HG03108 (cell line): Measurements from ENCODE around the gene HDHD5.
"Not testable (repeated sequence)": the region's sequence is repeated elsewhere in the genome, so short reads cannot be mapped to it uniquely, and the experiment has no call there.

Source experiments
- ATAC-seq: cut with Tn5 transposase; IDR thresholded peaks from one replicate; pipeline ENCODE4 v1.9.1; 2021; ENCODE audit warnings: moderate library complexity; ENCODE audit not compliant: unreplicated experiment

HDHD5 gene

DNA sequence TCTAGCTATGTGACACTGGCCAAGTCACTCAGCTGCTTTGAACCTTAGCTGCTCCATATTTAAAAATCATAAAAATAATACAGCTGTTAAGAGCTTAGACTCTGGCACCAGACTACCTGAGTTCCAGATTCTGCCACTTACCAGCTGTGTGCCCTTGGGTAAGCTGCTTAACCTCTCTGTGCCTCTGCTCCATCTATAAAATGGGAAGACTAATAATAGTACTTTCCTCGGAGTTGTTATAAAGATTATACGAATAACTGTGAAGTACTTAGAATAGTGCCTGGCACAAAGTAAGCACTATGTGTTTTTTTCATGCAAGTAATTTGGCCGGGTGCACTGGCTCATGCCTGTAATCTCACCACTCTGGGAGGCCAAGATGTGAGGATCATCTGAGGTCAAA, 1.4 kb downstream of the HDHD5 start:
- no peak for ATAC-seq

GRCh38 chr22:17155941-17156340, 3.1 kb downstream of the HDHD5 start:
- ATAC-seq: no peak

- no peak for ATAC-seq
Observed at GRCh38 chr22:17152971-17153370, 6.1 kb downstream of the HDHD5 start.

DNA sequence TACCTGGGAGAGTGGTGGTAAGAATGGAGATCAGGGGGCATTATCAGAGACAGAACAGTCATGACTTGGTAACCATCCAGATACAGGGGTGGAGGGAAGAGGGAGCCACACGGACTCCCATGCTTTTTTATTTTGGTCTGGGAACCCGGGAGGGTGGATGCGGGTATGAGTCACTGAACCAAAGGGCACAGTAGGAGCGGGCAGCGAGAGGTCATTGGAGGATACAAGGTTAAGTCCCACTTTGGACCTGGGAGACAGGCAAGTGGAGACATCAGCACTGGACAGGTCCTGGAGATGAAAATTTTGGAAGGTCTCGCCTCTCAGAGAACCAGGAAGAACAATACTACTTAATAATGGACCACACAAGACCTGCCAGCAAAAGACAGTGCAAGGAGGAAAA, 6.7 kb downstream of the HDHD5 start:
- no peak for ATAC-seq

- no peak for ATAC-seq
Observed at GRCh38 chr22:17149076-17149815, 9.8 kb downstream of the HDHD5 start.

- not testable (repeated sequence) for ATAC-seq
Observed at GRCh38 chr22:17147458-17147857, 11.6 kb downstream of the HDHD5 start.

GRCh38 chr22:17145021-17145680, 13.9 kb downstream of the HDHD5 start:
- no peak for ATAC-seq

- ATAC-seq: no peak
Observed at GRCh38 chr22:17143826-17144225, 15.3 kb downstream of the HDHD5 start.

GRCh38 chr22:17143101-17143500, 16.0 kb downstream of the HDHD5 start:
- no peak for ATAC-seq

GRCh38 chr22:17140826-17141766, 18.0 kb downstream of the HDHD5 start:
- ATAC-seq: no peak

- ATAC-seq: no peak
Observed at GRCh38 chr22:17140022-17140421, 19.1 kb downstream of the HDHD5 start.

DNA sequence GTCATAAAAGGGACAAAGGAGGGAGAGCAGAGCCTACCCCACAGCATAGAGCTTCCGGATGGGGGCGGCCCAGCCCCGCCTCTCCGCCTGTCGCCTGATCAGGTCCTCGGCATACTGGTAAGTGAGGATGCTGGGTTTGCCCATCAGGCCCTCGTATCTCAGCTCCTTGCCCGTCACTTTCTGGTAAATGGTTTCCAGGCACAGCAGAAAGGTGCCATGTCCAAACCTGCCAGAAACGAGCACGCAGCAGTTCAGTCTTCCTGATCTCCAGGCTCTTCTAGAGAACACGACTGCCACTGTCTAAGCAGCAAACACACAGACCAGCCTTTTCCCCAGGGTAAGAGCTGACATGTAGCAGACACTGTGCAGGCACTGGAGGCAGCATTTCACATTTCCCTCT, 20.6 kb downstream of the HDHD5 start:
- ATAC-seq: no peak

GRCh38 chr22:17137861-17138425, 21.1 kb downstream of the HDHD5 start:
- ATAC-seq: no peak

DNA sequence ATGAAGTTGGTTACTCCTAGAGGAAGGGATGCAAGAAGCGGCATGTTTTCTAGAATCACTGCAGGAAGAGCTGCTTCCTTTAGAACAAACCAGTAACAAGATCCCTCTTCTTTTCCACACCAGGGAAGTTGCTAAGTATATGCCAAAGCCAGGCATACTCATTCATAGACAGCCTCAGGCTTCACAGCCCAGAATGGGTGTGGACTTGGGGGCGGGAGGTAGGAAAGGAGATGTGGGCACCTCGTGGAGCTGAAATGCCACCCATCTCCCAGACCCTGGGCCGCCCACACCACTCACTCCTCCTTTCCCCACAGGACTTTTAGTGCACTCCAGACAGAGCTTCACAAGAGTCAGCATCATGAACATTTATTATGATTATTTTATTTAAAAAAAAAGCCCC, 21.9 kb downstream of the HDHD5 start:
- ATAC-seq: no peak

GRCh38 chr22:17135153-17135760, 23.8 kb downstream of the HDHD5 start:
- no peak for ATAC-seq

- no peak for ATAC-seq
Observed at GRCh38 chr22:17133137-17133536, 25.9 kb downstream of the HDHD5 start.

DNA sequence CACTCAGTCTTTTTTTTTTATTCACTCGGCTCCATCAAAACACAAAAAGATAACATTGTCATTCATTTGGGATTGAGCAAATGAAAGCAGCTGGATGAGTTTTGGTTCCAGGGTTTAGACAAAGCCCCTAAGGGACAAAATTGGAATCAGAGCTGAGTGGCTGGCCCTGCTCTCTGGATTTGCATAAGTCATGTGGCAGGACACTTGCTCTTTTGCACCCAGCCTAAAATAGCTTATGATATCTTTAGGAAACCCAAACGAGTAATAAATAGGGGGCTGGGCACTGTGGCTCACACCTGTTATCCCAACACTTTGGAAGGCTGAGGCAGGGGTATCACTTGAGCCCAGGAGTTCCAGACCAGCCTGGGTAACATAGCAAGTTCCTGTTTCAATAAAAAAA, 27.0 kb downstream of the HDHD5 start:
- ATAC-seq: no peak

- no peak for ATAC-seq
Observed at GRCh38 chr22:17131686-17132085, 27.4 kb downstream of the HDHD5 start.

- no peak for ATAC-seq
Observed at GRCh38 chr22:17130199-17130598, 28.9 kb downstream of the HDHD5 start.

DNA sequence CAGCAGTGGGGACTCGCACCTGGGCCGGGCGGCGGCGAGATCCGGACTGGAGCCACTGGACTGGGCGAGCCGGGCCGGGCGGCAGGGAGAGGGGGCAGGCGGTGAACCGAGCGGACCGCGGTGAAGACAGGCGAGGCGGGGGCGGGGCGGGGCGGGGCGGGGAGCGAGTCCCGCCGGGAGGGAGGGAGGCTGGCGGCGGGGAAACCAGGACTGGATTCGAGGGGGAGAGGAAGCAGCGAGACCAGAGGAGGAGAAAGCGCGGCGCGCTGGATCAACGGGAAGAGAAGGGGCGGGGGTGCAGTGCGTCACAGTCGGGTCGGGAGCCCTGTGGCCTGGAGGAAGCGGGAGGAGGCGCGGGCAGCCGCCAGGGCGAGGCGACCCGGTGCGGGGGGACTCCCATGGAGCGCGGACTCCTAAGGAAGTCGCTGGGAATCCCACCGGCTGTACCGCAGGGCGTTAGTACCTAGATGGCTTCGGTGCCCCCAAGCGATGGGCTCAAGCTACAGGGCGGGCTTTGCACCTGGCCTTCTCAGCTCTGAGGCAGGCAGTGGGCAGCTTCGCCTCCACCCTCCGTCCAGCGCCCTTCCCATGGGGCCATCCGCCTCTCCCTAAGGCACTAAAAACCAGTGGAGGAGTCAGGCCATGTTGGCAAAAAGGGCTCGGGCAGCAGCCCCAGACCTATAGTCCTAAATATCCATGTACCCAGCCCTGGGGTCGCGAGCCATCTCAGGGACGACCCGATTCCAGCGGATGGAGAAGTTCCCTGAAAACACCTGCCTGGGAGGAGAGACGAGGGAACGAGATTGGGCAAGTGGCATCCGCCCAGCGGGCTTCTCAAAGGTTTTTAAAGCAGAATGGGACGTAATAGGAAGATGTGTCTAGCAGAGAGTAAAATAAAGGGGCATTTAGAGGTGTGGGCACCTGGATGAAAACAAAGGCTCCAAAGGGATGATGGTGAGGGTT, 37.6 kb downstream of the HDHD5 start, which contains the start of gene TMEM121B:
Gene TMEM121B, minus strand, starts transcription at position 128 of the 963 bp plus-strand sequence. CDS start 233 bp downstream, outside the sequence.
- ATAC-seq: no peak
